Glomerular visceral epithelial cell (primary cell): ENCODE results near the gene ATP10B.

Source experiments
- DNase-seq: peaks from one replicate; pipeline ENCODE4 v3.0.0-alpha.2; 2016; ENCODE audit errors: extremely low spot score

Gene ATP10B

GRCh38 chr5:160514191-160514590 lies 337.8 kb downstream of the ATP10B start:
- no peak for DNase-seq

- DNase-seq = no peak
These were observed 338.5 kb downstream of the ATP10B start for GRCh38 chr5:160513485-160513884.
